ES-I3 (cell line): ENCODE results near the gene PHTF2.
"Not testable (repeated sequence)": the region's sequence is repeated elsewhere in the genome, so short reads cannot be mapped to it uniquely, and the experiment has no call there.

Source experiments
- H3K36me3 ChIP-seq: 2 replicates; pipeline ENCODE4 v1.6.1; 2013; ENCODE audit warnings: mild to moderate bottlenecking, low read length, control low read depth, moderate library complexity; ENCODE audit not compliant: insufficient read depth
- H3K4me1 ChIP-seq: 2 replicates; pipeline ENCODE4 v1.6.1; 2013; ENCODE audit warnings: mild to moderate bottlenecking, control low read depth, low read length; ENCODE audit not compliant: insufficient read depth
- H3K9ac ChIP-seq: 2 replicates; pipeline ENCODE4 v1.6.1; 2013; ENCODE audit warnings: low read depth, mild to moderate bottlenecking, low read length, moderate library complexity
- H3K9me3 ChIP-seq: 2 replicates; pipeline ENCODE4 v1.6.1; 2013; ENCODE audit warnings: mild to moderate bottlenecking, low read length, moderate library complexity; ENCODE audit not compliant: control insufficient read depth, insufficient read depth

PHTF2 gene

GRCh38 chr7:77975672-77976480 is 177.3 kb downstream of the PHTF2 start:
- H3K9ac ChIP-seq: no peak overlapping the region
- no peaks in the 10 kb centered on the region; the same call in 1 of the 2 replicates for H3K4me1 ChIP-seq
- H3K9me3 ChIP-seq: no peaks in the 10 kb centered on the region
- no peaks in the 10 kb centered on the region for H3K36me3 ChIP-seq

GRCh38 chr7:77979219-77979618 is 180.6 kb downstream of the PHTF2 start:
- Histone ChIP-seq H3K36me3 (no peaks in the 10 kb centered on the region), H3K9ac (no peak overlapping the region), H3K4me1 (no peaks in the 10 kb centered on the region; the same call in 1 of the 2 replicates), H3K9me3 (no peaks in the 10 kb centered on the region)

GRCh38 chr7:77980087-77980713 is 181.6 kb downstream of the PHTF2 start:
- no peaks in the 10 kb centered on the region; the same call in 1 of the 2 replicates for H3K4me1 ChIP-seq

GRCh38 chr7:77982926-77983550 is 184.5 kb downstream of the PHTF2 start:
- H3K4me1 ChIP-seq: no peaks in the 10 kb centered on the region; the same call in 1 of the 2 replicates
- no peaks in the 10 kb centered on the region for H3K9me3 ChIP-seq
- H3K36me3 ChIP-seq: no peaks in the 10 kb centered on the region
- no peak overlapping the region for H3K9ac ChIP-seq

More at GRCh38 chr7:77980087-77980713, 181.6 kb downstream of the PHTF2 start:
- no peak overlapping the region for H3K9ac ChIP-seq
- H3K36me3 ChIP-seq: no peaks in the 10 kb centered on the region
- no peaks in the 10 kb centered on the region for H3K9me3 ChIP-seq

GRCh38 chr7:77983973-77984372 is 185.4 kb downstream of the PHTF2 start:
- Histone ChIP-seq H3K9ac (no peak overlapping the region), H3K4me1 (no peaks in the 10 kb centered on the region; the same call in 1 of the 2 replicates), H3K9me3 (no peaks in the 10 kb centered on the region), H3K36me3 (no peaks in the 10 kb centered on the region)

GRCh38 chr7:77985232-77985973 is 186.8 kb downstream of the PHTF2 start:
- Histone ChIP-seq H3K9me3 (no peaks in the 10 kb centered on the region), H3K9ac (no peak overlapping the region), H3K36me3 (no peaks in the 10 kb centered on the region), H3K4me1 (peaks cover 5% of the 10 kb centered on the region)

GRCh38 chr7:77985974-77986339 is 187.4 kb downstream of the PHTF2 start:
- H3K9me3 ChIP-seq: no peaks in the 10 kb centered on the region
- peaks cover 5% of the 10 kb centered on the region for H3K4me1 ChIP-seq
- no peak overlapping the region for H3K9ac ChIP-seq
- H3K36me3 ChIP-seq: no peaks in the 10 kb centered on the region

- H3K9ac ChIP-seq: no peak overlapping the region; the same call in 1 of the 2 replicates
These were observed 191.5 kb downstream of the PHTF2 start for GRCh38 chr7:77989981-77990566.

GRCh38 chr7:77991656-77992055 is 193.1 kb downstream of the PHTF2 start:
- H3K9ac ChIP-seq: no peak overlapping the region
- H3K4me1 ChIP-seq: peaks cover 5% of the 10 kb centered on the region
- no peaks in the 10 kb centered on the region for H3K9me3 ChIP-seq
- no peaks in the 10 kb centered on the region for H3K36me3 ChIP-seq

More at GRCh38 chr7:77989981-77990566, 191.5 kb downstream of the PHTF2 start:
- H3K4me1 ChIP-seq: peaks cover 5% of the 10 kb centered on the region
- H3K9me3 ChIP-seq: no peaks in the 10 kb centered on the region
- no peaks in the 10 kb centered on the region for H3K36me3 ChIP-seq

- Histone ChIP-seq H3K36me3 (no peaks in the 10 kb centered on the region), H3K9me3 (no peaks in the 10 kb centered on the region), H3K4me1 (peaks cover 5% of the 10 kb centered on the region), H3K9ac (no peak overlapping the region)
These were observed 195.3 kb downstream of the PHTF2 start for GRCh38 chr7:77993838-77994237.

- no peaks in the 10 kb centered on the region for H3K4me1 ChIP-seq
- H3K9me3 ChIP-seq: no peaks in the 10 kb centered on the region
- no peaks in the 10 kb centered on the region for H3K36me3 ChIP-seq
- H3K9ac ChIP-seq: no peak overlapping the region
These were observed 197.1 kb downstream of the PHTF2 start for GRCh38 chr7:77995717-77996116.

- not testable (repeated sequence) for H3K4me1 ChIP-seq, H3K9ac ChIP-seq, H3K9me3 ChIP-seq, H3K36me3 ChIP-seq
These were observed 200.6 kb downstream of the PHTF2 start for GRCh38 chr7:77999168-77999567.

GRCh38 chr7:78002021-78002420 is 203.4 kb downstream of the PHTF2 start:
- Histone ChIP-seq H3K36me3 (no peaks in the 10 kb centered on the region), H3K9ac (no peak overlapping the region), H3K9me3 (no peaks in the 10 kb centered on the region), H3K4me1 (no peaks in the 10 kb centered on the region)

- Histone ChIP-seq H3K9ac (no peak overlapping the region), H3K9me3 (no peaks in the 10 kb centered on the region), H3K36me3 (no peaks in the 10 kb centered on the region), H3K4me1 (no peaks in the 10 kb centered on the region)
These were observed 204.1 kb downstream of the PHTF2 start for GRCh38 chr7:78002715-78003114.
